GM18868 (cell line): ENCODE data around the gene B3GNT3.

Experiments used
- ATAC-seq: cut with Tn5 transposase; IDR thresholded peaks from one replicate; pipeline ENCODE4 v1.9.1; 2021; ENCODE audit warnings: mild to moderate bottlenecking, moderate library complexity; ENCODE audit not compliant: unreplicated experiment

Gene B3GNT3

GRCh38 chr19:17794731-17795494 lies at the start of gene B3GNT3:
Gene B3GNT3 (plus strand): TSS chr19:17795138. CDS start chr19:17807808, 12,670 bp downstream.
- ATAC-seq: no peak

GRCh38 chr19:17747205-17748098 lies 47.5 kb upstream of the B3GNT3 start:
- ATAC-seq: peak; percentile 79

GRCh38 chr19:17748884-17749638 lies 45.9 kb upstream of the B3GNT3 start:
- no peak for ATAC-seq

GRCh38 chr19:17749912-17750317 lies 45.0 kb upstream of the B3GNT3 start:
- ATAC-seq: no peak

GRCh38 chr19:17751103-17751911 lies 43.6 kb upstream of the B3GNT3 start, which contains the start of gene FCHO1:
Gene FCHO1 (plus strand): TSS chr19:17751477. CDS start chr19:17755165, 3,688 bp downstream.
- peak; percentile 31 for ATAC-seq

- ATAC-seq: no peak
Observed at GRCh38 chr19:17751912-17752273, 43.0 kb upstream of the B3GNT3 start.

- no peak for ATAC-seq
Observed at GRCh38 chr19:17752865-17753639, 41.9 kb upstream of the B3GNT3 start.

GRCh38 chr19:17753976-17754375 lies 41.0 kb upstream of the B3GNT3 start:
- no peak for ATAC-seq

GRCh38 chr19:17754634-17755442 lies 40.1 kb upstream of the B3GNT3 start:
- ATAC-seq: peak; percentile 64

GRCh38 chr19:17755443-17755890 lies 39.5 kb upstream of the B3GNT3 start:
- no peak for ATAC-seq

GRCh38 chr19:17755977-17756670 lies 38.8 kb upstream of the B3GNT3 start:
- ATAC-seq: no peak

GRCh38 chr19:17757125-17757524 lies 37.8 kb upstream of the B3GNT3 start:
- no peak for ATAC-seq

- no peak for ATAC-seq
Observed at GRCh38 chr19:17758515-17758914, 36.4 kb upstream of the B3GNT3 start.

GRCh38 chr19:17761148-17761547 lies 33.8 kb upstream of the B3GNT3 start:
- no peak for ATAC-seq

GRCh38 chr19:17762505-17763229 lies 32.3 kb upstream of the B3GNT3 start:
- no peak for ATAC-seq

- no peak for ATAC-seq
Observed at GRCh38 chr19:17764348-17764747, 30.6 kb upstream of the B3GNT3 start.

GRCh38 chr19:17765069-17765618 lies 29.8 kb upstream of the B3GNT3 start:
- ATAC-seq: no peak
